NCI-H2029 (cell line): ENCODE measurements around the gene THSD4.

ENCODE experiments used
- DNase-seq: peaks from one replicate; lab custom pipeline; 2025; lab: John Stamatoyannopoulos, UW

Gene THSD4

DNA sequence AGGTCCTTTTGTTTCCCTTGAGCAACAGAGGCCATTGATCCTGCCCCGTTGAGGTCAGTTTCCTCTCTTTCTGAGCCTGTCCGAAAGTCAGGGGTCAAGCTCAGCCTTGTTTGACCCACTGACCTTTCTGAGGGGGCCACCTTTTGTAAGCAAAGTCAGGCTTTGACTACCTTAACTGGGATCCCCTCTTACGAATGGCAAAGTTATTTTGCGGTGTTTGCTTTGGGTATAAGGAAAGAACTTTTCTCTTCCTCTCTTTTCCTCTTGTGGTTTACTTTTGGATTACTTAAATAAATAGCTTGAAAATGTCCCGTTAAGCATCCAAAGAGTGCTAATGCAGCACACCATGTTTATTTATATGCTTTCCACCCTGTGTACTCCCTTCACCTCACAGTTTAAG lies 340.6 kb downstream of the THSD4 start:
- DNase-seq, result no peak

DNA sequence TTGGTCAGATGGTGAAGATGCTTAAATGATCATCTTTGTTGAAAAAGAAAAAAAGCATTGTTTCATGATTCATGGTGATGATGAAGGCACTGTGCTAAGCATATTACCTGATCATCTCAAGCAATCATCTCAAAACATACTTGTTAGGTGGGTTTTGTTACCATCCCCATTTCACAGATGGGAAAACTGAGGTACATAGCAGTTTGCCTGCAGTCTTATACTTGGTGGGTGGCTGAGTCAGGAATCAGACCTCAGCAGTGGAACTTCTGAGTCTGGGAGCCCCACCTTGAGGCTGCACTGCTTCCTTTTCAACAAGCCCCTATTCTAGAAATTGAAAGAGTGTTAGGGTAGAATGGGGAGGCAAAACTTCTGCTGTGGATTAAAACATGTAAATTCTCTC lies 341.1 kb downstream of the THSD4 start:
- no peak for DNase-seq

GRCh38 chr15:71456811-71457210 lies 341.5 kb downstream of the THSD4 start:
- DNase-seq, result no peak

DNA sequence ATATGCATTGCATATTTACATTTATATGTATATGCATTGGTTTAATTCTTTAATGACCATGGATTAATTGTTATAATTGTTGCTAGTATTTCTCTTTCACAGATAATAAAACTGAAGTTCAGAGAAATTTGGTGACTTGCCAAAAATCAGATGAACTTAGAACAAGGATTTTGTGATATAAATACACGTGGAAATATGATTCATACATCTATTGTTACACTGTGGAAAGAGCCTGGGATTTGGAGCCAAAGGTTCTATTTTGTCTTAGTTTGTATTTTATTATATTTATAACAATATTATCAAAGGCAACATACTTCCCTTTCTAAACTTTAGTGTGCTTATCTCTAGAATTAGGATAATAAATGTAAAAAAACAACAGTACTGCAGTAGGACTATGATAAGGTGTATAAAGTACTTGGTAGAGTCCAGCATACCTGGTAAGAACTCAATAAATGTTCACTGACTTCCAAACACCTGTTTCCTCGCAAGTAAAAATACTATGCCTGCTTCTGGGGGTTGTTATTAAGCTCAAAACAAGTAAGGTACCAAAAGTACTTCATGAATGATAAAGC lies 342.9 kb downstream of the THSD4 start:
- DNase-seq, result no peak

DNA sequence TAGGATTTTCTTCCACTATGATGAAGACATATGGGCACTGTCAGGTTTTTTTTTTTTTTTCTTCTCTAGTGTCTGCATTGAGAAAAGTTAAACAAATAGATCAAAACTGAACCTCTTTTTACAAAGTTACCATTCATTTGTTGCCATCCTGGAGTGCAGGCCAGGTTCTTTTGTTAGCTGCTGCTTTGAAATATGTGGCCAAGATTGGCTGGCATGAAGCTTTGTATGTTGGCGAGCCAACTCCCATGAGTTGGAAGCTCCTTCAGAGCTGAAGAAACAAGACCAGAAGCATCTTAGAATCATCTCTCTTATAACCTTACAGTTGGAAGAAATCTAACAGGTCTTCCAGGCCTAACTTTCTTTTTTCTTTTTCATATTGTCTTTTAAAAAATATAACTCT lies 346.5 kb downstream of the THSD4 start:
- DNase-seq, result no peak

DNA sequence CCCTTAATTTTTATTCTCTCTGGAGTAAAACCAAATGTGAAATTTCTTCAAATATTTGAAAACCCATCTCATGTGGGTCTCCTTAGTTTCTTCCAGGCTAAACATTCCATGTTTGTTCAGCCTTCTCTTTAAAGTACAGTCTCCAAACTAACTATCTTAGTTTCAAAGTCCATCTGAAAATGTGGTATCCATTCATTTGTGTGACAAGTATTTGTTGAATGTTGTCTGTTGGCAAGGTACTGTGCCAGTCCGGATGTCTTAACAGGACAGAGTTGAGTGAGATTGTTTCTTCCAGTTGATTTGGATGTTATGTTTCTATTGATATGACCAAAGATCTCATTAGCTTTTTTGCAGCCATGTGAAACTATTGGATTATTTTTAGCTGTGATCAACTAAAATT lies 347.4 kb downstream of the THSD4 start:
- no peak for DNase-seq

GRCh38 chr15:71463156-71463665 lies 347.9 kb downstream of the THSD4 start:
- no peak for DNase-seq

DNA sequence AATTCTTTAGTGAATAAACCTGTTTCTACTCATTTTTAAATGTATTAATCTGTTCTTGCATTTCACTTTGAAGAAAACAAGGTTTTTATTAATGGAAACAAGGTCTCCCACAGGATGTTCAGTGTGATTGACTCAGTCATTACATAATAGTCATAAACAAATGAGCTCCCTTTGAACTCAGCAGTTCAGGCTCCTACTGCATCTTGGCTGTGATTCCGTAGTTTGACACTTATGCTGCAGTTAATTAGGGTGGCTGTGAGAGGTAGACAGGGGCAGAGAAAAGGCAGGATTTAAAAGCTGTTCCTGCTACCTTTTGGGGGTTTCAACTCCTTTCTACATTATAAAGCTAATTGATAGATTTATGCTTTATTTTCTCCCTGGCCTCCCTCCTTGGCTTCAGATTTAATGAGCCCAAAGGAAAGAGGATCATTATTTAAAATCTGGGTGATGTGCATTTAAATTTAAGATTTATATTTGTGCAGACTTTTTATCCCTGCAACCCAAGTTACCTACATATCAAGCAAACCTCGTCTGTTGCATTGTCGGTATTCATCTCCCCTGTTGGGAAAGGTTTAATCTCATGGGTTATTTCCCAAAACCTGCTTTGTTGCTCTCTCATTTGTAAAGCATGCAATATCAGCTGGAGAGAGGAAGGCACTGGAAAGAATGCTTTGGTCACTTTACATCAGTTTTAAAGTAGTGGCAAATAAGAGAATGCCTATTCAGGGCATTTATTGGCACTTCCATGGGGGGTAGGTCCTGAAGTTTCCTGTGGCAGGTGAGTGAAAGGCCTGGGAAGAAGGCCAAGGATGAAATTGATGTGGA lies 350.1 kb downstream of the THSD4 start:
- no peak for DNase-seq

GRCh38 chr15:71468715-71469114 lies 353.4 kb downstream of the THSD4 start:
- no peak for DNase-seq

- no peak for DNase-seq
These were observed 354.1 kb downstream of the THSD4 start for GRCh38 chr15:71469413-71469812.

GRCh38 chr15:71471347-71471746 lies 356.1 kb downstream of the THSD4 start:
- DNase-seq, result no peak

GRCh38 chr15:71472566-71472965 lies 357.3 kb downstream of the THSD4 start:
- DNase-seq, result no peak

DNA sequence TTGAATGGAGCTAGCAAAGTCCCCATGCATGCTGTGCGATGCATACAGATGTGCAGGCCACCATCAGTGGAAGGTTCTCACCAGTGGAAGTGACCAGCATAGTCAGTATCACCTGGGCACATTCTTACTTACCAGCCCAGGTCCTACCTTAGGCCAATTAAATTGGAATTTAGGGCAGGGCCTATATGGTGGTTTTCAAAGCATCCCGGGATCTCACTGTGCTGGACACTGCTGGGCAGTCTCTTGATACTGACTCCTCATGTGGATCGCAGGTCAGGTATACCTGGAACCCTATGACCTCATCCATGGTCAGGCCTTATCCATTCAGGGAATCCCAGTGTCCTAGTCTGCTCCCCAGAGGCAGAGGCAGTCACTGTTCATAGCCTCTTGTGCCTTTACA lies 358.5 kb downstream of the THSD4 start:
- no peak for DNase-seq

- DNase-seq, result no peak
These were observed 361.6 kb downstream of the THSD4 start for GRCh38 chr15:71476823-71477222.

- DNase-seq, result no peak
These were observed 365.3 kb downstream of the THSD4 start for GRCh38 chr15:71480556-71480955.

DNA sequence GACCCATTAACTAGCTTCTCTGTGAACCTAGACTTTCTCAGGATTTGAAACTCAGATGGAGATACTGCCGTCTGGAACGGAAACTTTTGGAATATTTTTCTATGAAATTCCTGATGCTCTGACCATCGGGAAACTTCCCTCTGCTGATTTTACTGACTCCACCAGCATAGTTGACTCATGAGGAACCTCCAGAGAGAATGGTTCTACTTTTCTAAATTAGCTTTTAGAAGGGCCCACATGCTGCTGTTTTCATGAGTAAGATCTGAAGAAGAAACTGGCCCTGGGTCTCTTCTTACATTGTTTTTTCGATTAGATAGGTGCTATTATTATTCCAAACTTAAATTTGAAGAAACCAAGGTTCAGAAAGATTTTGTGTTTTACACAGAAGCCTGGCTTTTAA lies 368.8 kb downstream of the THSD4 start:
- DNase-seq, result no peak

DNA sequence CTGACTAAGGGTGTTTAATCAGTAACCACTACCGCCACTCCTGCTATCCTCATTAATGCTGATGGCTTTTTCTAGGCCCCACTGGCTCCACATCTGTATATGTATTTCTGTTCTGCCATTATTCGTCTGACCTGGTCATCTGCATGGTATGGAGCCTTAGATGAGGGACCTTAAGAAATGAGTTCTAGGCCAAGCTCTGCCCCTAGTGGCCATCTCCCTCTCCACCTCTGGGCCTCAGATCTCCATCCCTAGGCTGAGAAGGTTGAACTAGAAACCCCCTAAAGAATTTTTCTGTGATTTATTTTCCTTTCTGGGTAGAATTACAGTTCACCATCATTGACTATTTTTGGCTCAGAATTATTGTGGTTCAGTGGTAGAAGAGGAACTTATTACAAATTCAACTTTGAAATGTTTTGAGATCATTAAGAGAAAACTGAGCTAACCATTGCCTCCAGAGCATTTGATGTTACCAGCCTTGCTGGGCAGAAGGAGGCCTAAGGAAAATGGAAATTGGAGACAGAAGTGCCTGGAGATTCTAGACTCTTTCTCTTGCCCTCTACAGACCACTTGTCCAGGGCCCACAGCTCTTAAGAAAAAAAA lies 369.9 kb downstream of the THSD4 start:
- no peak for DNase-seq

DNA sequence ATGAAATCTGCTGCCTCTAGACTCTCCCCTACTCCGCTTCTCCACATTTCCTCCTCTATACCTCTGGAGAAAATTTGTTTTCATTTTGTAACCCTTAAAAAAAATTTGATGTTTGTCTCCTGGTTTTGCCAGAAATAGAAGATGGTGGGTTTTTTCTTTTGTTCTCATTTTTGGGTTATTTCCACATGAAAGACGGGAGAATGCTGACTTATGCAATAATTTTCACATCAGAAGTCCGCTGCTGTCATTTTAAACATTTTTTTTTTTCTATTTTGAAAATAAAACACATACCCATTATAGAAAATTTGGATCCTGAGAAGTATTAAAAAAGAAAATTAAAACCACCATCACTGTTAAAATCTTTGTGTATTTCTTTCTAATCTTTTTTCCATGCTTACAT lies 374.3 kb downstream of the THSD4 start:
- DNase-seq, result no peak

GRCh38 chr15:71493526-71493925 lies 378.3 kb downstream of the THSD4 start:
- no peak for DNase-seq

DNA sequence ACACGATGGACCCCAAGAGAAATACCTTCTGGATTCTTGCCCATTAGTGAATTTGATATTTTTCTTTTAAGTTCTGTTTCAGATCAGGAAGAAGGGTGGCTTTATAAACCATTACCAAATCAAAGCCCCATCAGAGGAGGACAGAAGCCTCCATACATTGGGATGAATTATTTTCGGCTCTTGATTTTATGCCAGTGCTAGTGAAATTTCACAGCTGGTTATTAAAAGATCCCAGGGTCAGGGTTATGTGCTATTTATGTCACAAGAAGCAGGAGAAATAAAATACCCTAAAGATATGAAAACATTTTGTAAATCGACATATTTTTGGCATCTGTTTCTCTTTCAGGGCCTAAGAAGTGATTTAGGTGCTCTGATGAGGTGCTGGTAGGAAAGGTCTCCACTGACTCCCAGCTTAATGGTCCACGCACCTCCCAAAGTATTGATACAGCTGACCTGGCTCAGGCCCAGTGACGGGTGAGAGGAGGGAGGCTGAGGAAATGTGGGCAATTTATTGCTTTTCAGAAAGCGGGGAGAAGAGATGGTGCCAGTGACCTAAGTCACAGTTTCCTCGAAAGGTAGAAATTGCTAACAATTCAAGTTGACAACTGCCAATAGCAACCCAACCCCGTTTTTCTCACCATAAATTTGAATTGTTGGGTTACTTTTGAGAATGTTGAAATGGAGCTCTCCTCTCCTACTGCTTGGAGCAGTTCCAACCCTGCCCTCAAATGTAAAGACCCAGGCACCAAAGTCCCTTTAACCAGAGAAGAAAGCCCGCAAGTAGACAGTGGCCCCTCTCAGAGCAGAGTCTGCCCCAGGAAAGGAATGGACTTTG lies 379.5 kb downstream of the THSD4 start:
- DNase-seq, result no peak

DNA sequence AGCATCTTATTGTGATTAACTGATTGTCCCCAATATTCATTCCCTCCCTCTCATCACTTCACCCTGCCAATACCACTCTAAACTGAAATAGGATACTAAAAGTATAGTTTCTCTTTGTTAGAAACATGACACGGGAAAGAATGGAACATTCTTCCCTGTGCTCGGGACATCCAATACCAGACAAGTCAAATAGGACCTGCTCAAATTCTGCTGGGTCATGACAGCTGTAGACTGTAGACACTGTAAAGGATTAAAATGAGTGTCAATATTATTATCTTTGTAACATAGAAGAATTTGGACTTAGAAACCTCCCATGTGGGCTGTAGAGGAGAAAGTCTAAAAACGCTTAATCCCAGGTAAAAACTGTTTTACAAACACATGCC lies 380.1 kb downstream of the THSD4 start:
- no peak for DNase-seq

DNA sequence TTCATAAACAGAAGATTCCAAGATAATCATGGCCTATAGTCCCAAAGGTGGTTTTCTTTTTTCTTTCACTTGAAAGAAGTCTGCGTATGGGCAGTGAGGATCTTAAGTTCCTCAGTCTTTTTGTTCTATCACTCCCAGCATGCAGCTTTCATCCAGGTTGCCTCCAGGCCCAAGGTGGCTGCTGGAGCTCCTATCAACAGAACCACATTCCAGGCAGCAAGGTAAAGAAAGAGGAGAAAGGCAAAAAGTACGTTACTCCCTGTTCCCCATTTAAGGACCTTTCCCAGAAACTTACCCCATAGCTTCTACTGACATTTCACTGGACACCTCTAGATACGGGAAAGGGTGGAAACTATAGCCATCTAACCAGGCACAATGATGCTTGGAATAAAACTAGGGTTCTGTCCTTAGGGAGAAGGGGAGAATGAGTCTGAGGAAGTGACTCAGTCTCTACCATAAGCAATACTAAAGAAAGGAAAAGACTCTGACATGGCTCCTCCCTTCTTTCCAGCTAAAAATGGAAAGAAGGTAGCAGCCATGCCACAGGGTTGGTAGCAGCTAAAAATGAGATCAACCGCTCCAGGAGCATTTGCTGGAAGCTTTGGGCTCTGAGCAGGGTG lies 381.2 kb downstream of the THSD4 start:
- DNase-seq, result no peak
